ENCODE measurements around the gene OSBPL1A. TPM values are rescaled to one million over a fixed set of nuclear protein-coding genes. Genes with fewer than 3 reads are reported as not detected.

The OSBPL1A gene
- total and polyA plus RNA-seq, 7 donors: 15.2 to 110 (median 71.3) TPM

GRCh38 chr18:24271381-24272228, 126.0 kb downstream of the OSBPL1A start:
- intact Hi-C loops (cut with DNase I): loop anchor here (1.0 to 10.0 kb wide), 3 partner anchors 94 to 444 kb away; partner anchors contain the start of gene IMPACT
- WGBS, 2 donors: 1 to 2% methylated on average over 96 of the region's 96 CpGs

GRCh38 chr18:24270937-24271380, 126.7 kb downstream of the OSBPL1A start:
- no peaks in the 10 kb centered on the region for H3K36me3 ChIP-seq
- WGBS, 2 donors: 12 to 44% methylated on average over 9 of the region's 9 CpGs
- peak overlapping the region; percentile 92 to 94 (median 93) for H3K27ac ChIP-seq
- intact Hi-C loops (cut with DNase I): loop anchor here (1.0 to 10.0 kb wide), 3 partner anchors 94 to 444 kb away; partner anchors contain the start of gene IMPACT
- TF ChIP-seq POLR2AphosphoS5 (IDR thresholded peaks at IDR 0.05): no peak
- TF ChIP-seq CTCF (IDR thresholded peaks at IDR 0.05): no peak
- TF ChIP-seq POLR2A (IDR thresholded peaks at IDR 0.05): no peak
- TF ChIP-seq EP300 (IDR thresholded peaks at IDR 0.05): no peak
- DNase-seq: no peak
- peak overlapping the region; percentile 49 to 93 (median 82) for H3K4me3 ChIP-seq
- no peaks in the 10 kb centered on the region for H3K27me3 ChIP-seq
- no peaks in the 10 kb centered on the region for H3K9me3 ChIP-seq
- peaks cover 0 to 39% (median 23%) of the 10 kb centered on the region in 4 donors for H3K4me1 ChIP-seq

More at GRCh38 chr18:24271381-24272228, 126.0 kb downstream of the OSBPL1A start:
- Histone ChIP-seq H3K27ac (peak overlapping the region; percentile 92 to 94 (median 93)), H3K36me3 (no peaks in the 10 kb centered on the region), H3K27me3 (no peaks in the 10 kb centered on the region), H3K9me3 (no peaks in the 10 kb centered on the region), H3K4me1 (peaks cover 0 to 33% (median 19%) of the 10 kb centered on the region in 4 donors), H3K4me3 (peak overlapping the region; percentile 49 to 93 (median 82))
- peak; percentile 87 for DNase-seq
- peak; percentile 38 to 53 (median 42) for TF ChIP-seq POLR2AphosphoS5 (IDR thresholded peaks at IDR 0.05)
- TF ChIP-seq CTCF (IDR thresholded peaks at IDR 0.05): peak in 1 of 4 experiments; percentile 32
- no peak for TF ChIP-seq POLR2A (IDR thresholded peaks at IDR 0.05)
- TF ChIP-seq EP300 (IDR thresholded peaks at IDR 0.05): no peak

GRCh38 chr18:24270358-24270936, 127.2 kb downstream of the OSBPL1A start:
- H3K27ac ChIP-seq: peak overlapping the region; percentile 92 to 94 (median 93)
- intact Hi-C loops (cut with DNase I): loop anchor here (5.0 to 10.0 kb wide), 2 partner anchors 154 to 443 kb away; partner anchors contain the start of gene IMPACT
- WGBS, 2 donors: 45 to 72% methylated on average over 4 of the region's 4 CpGs

More at GRCh38 chr18:24270358-24270936, 127.2 kb downstream of the OSBPL1A start:
- no peaks in the 10 kb centered on the region for H3K27me3 ChIP-seq
- DNase-seq: no peak
- TF ChIP-seq CTCF (IDR thresholded peaks at IDR 0.05): no peak
- no peak for TF ChIP-seq EP300 (IDR thresholded peaks at IDR 0.05)
- TF ChIP-seq POLR2A (IDR thresholded peaks at IDR 0.05): no peak
- TF ChIP-seq POLR2AphosphoS5 (IDR thresholded peaks at IDR 0.05): no peak
- no peaks in the 10 kb centered on the region for H3K36me3 ChIP-seq
- H3K9me3 ChIP-seq: no peaks in the 10 kb centered on the region
- peak overlapping the region; percentile 49 to 93 (median 82) for H3K4me3 ChIP-seq
- peaks cover 0 to 44% (median 28%) of the 10 kb centered on the region in 4 donors for H3K4me1 ChIP-seq
